ENCODE results near the gene PRKAB1.

Gene PRKAB1

GRCh38 chr12:119664642-119665041, 3.3 kb upstream of the PRKAB1 start:
- no peak for DNase-seq (ENCODE audit: low read depth)

GRCh38 chr12:119665164-119665929, 2.6 kb upstream of the PRKAB1 start:
- no peak for DNase-seq (ENCODE audit: low read depth)

GRCh38 chr12:119666226-119666795, 1.6 kb upstream of the PRKAB1 start:
- DNase-seq (ENCODE audit: low read depth) = no peak

- DNase-seq (ENCODE audit: low read depth) = no peak
These were observed 895 bp upstream of the PRKAB1 start for GRCh38 chr12:119666900-119667576.

- DNase-seq (ENCODE audit: low read depth) = no peak
These were observed 450 bp downstream of the PRKAB1 start for GRCh38 chr12:119668324-119668841.

GRCh38 chr12:119669744-119670472, 2.0 kb downstream of the PRKAB1 start:
- no peak for DNase-seq (ENCODE audit: low read depth)

GRCh38 chr12:119671070-119671469, 3.1 kb downstream of the PRKAB1 start:
- DNase-seq (ENCODE audit: low read depth) = no peak

GRCh38 chr12:119672194-119672593, 4.3 kb downstream of the PRKAB1 start:
- no peak for DNase-seq (ENCODE audit: low read depth)

GRCh38 chr12:119673634-119674033, 5.7 kb downstream of the PRKAB1 start:
- DNase-seq (ENCODE audit: low read depth) = no peak

- no peak for DNase-seq (ENCODE audit: low read depth)
These were observed 6.6 kb downstream of the PRKAB1 start for GRCh38 chr12:119674560-119674959.

- no peak for DNase-seq (ENCODE audit: low read depth)
These were observed 8.1 kb downstream of the PRKAB1 start for GRCh38 chr12:119676022-119676421.

- no peak for DNase-seq (ENCODE audit: low read depth)
These were observed 8.6 kb downstream of the PRKAB1 start for GRCh38 chr12:119676573-119676972.

- no peak for DNase-seq (ENCODE audit: low read depth)
These were observed 10.5 kb downstream of the PRKAB1 start for GRCh38 chr12:119678459-119678858.

- DNase-seq (ENCODE audit: low read depth) = no peak
These were observed 11.1 kb downstream of the PRKAB1 start for GRCh38 chr12:119679081-119679480.

- no peak for DNase-seq (ENCODE audit: low read depth)
These were observed 11.6 kb downstream of the PRKAB1 start for GRCh38 chr12:119679490-119679889.

- no peak for DNase-seq (ENCODE audit: low read depth)
These were observed 13.2 kb downstream of the PRKAB1 start for GRCh38 chr12:119681111-119681510.

GRCh38 chr12:119681728-119682638, 14.1 kb downstream of the PRKAB1 start:
- DNase-seq (ENCODE audit: low read depth) = no peak

- DNase-seq (ENCODE audit: low read depth) = no peak
These were observed 14.8 kb downstream of the PRKAB1 start for GRCh38 chr12:119682639-119683252.

GRCh38 chr12:119683413-119683812, 15.5 kb downstream of the PRKAB1 start:
- no peak for DNase-seq (ENCODE audit: low read depth)

- no peak for DNase-seq (ENCODE audit: low read depth)
These were observed 15.9 kb downstream of the PRKAB1 start for GRCh38 chr12:119683816-119684215.
